HL-60 (cell line): ENCODE data around the gene ALPG.

Experiments used
- REST ChIP-seq: IDR thresholded peaks from 2 replicates; pipeline ENCODE4 v1.6.1; 2012; ENCODE audit warnings: low read depth; ENCODE audit not compliant: insufficient replicate concordance
- TF ChIP-seq, protein P1 (sequence below): IDR thresholded peaks from one replicate; pipeline ENCODE4 v1.5.1; 2011; ENCODE audit warnings: low read length, control low read depth, inconsistent platforms; ENCODE audit not compliant: insufficient read depth

DNA sequence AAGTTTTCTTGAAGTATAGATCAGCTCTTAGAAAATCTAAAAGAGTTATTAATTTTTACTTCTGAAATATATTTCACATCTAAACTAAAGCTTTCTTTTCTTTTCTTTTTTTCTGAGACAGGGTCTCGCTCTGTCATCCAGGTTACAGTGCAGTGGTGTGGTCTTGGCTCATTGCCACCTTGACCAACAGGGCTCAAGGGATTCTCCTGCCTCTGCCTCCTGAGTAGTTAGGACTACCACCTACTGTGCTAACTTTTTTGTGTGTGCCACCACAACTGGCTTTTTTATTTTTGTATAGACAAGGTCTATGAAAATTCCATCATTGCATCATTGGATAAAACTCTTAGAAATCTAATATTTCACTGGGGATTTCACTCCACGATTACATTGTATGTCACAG is 10.0 kb upstream of the ALPG start:
- TF ChIP-seq REST = no peak
- TF ChIP-seq, protein P1, sequence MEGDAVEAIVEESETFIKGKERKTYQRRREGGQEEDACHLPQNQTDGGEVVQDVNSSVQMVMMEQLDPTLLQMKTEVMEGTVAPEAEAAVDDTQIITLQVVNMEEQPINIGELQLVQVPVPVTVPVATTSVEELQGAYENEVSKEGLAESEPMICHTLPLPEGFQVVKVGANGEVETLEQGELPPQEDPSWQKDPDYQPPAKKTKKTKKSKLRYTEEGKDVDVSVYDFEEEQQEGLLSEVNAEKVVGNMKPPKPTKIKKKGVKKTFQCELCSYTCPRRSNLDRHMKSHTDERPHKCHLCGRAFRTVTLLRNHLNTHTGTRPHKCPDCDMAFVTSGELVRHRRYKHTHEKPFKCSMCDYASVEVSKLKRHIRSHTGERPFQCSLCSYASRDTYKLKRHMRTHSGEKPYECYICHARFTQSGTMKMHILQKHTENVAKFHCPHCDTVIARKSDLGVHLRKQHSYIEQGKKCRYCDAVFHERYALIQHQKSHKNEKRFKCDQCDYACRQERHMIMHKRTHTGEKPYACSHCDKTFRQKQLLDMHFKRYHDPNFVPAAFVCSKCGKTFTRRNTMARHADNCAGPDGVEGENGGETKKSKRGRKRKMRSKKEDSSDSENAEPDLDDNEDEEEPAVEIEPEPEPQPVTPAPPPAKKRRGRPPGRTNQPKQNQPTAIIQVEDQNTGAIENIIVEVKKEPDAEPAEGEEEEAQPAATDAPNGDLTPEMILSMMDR = no peak
